NCI-H187 treated with DMSO at 0.1 percent for 48 hours (cell line): ENCODE data around the gene TTBK1.
"Not testable (repeated sequence)": the region's sequence is repeated elsewhere in the genome, so short reads cannot be mapped to it uniquely, and the experiment has no call there.

ENCODE experiments used
- DNase-seq: peaks from one replicate; lab custom pipeline; 2025; lab: John Stamatoyannopoulos, UW

TTBK1 gene

GRCh38 chr6:43287717-43288679, 44.7 kb downstream of the TTBK1 start:
- no peak for DNase-seq

DNA sequence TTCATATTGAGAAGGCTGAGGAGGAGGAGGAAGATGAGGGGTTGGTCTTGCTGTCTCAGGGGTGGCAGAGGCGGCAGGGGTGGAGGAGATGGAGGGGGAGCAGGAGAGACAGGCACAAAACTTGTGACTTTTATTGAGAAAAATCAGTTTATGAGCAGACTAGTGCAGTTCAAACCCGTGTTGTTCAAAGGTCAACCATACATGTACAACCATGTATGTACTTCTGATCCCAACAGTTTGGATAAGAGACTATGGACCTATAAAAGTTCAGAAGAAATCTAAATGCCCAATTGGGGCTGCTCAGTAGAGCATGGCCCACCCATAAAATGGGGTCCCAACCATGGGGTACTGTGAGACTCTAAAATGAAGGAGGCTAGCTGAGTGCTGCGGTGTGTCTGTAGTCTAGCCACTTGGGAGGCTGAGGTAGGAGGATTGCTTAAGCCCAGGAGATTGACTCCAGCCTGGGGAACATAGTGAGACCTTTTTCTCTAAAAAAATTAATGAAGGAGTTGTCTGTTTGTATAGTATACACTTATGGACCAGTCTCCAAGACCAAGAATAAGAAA, 47.1 kb downstream of the TTBK1 start:
- no peak for DNase-seq

- no peak for DNase-seq
Observed at GRCh38 chr6:43290905-43291355, 47.6 kb downstream of the TTBK1 start.

DNA sequence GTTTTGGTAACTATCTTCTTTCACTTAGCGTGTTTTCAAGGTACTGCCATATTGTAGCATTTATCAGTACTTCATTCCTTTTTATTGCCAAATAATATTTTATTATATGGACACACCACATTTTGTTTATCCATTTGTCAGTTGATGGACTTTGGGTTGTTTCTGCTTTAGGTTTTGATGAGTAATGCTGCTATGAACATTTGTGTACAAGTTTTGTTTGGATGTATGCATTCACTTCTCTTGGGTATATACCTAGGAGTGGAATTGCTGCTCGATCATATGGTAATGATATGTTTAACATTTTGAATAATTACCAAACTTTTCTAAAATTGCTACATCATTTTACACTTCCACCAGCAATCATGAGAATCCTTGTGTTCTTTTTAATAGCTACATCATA, 48.4 kb downstream of the TTBK1 start:
- no peak for DNase-seq

- DNase-seq = no peak
Observed at GRCh38 chr6:43292341-43292740, 49.1 kb downstream of the TTBK1 start.

- no peak for DNase-seq
Observed at GRCh38 chr6:43292763-43293318, 49.6 kb downstream of the TTBK1 start.

DNA sequence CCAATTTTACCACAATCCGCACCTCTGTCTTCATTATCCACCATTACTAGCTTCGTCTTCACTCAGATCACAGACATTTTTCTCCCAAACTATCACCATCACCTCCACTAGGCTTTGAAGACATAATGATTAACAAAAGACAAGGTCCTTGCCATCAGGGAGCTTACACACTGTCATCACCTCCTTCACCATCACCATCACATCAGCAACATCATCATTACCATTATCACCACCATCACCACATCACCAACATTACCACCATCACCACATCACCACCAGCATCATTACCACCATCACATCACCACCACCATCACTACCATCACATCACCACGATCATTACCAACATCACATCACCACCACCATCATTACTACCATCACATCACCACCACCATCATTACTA, 50.4 kb downstream of the TTBK1 start:
- no peak for DNase-seq

GRCh38 chr6:43294536-43294935, 51.3 kb downstream of the TTBK1 start:
- DNase-seq = no peak

- DNase-seq = no peak
Observed at GRCh38 chr6:43295456-43295855, 52.2 kb downstream of the TTBK1 start.

DNA sequence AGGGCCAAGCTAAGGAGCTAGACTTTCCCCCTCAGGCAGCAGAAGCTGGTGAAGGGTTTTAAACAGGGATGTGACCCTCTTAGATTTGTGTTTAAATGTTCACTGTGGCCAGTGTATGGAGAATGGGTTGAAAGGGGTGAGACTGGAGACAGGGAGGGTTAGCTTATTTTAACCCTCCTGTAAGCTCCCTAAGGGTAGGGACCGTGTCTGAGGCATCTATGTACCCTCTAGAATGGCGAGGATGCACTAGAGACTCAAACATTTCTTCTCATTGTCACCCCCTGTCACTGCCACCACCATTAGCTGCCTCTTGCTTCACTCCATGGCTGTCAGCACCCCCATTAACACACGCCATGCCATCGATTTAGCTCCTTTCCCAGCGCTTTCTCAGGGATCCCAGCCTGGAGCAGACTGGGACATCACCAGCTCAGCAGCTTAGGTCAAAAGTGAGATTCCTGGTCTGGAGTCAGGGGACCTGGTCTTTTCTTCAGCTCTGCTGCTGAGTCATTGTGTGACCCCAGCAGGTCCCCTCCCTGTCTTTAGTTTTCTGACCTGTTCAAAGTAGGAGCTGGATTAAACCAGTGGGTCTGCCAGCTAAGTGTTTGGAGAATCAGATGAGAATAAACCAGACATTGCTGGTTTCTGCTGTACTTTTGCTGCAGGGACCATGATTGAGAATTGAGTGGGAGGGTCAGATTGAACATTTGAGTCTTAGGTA, 53.7 kb downstream of the TTBK1 start:
- DNase-seq = no peak

GRCh38 chr6:43297644-43298564, 54.6 kb downstream of the TTBK1 start, which contains the start of gene SLC22A7:
Gene SLC22A7, plus strand, starts transcription at chr6:43298260. Its CDS starts 99 bp downstream, at chr6:43298359.
- DNase-seq = no peak

- DNase-seq = no peak
Observed at GRCh38 chr6:43298565-43299337, 55.5 kb downstream of the TTBK1 start.

DNA sequence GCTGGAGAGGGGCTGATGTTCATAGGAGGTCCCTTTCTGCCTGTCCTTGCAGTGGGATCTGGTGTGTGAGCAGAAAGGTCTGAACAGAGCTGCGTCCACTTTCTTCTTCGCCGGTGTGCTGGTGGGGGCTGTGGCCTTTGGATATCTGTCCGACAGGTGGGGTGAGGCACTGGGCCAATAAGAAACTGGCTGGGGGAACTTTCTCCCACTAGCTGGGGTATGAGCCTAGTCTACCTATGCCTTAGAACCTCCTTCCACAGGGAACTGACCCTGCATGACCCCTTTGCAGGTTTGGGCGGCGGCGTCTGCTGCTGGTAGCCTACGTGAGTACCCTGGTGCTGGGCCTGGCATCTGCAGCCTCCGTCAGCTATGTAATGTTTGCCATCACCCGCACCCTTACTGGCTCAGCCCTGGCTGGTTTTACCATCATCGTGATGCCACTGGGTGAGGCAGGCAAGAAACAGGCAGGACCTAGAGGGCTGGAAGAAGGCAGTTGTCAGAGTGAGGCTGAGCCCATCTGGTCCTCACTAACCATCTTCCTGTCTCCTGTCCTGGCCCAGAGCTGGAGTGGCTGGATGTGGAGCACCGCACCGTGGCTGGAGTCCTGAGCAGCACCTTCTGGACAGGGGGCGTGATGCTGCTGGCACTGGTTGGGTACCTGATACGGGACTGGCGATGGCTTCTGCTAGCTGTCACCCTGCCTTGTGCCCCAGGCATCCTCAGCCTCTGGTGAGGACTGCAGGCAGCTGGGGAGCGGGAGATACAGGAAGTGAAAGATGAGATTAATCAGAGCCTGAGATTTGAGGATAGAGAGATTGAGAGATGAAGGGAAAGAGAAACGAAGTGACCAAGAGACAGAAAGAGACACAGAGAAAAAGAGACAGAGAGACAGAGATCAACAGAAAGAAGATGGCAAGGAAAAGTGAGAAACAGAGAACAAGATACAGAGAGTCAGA, 56.3 kb downstream of the TTBK1 start:
- no peak for DNase-seq

DNA sequence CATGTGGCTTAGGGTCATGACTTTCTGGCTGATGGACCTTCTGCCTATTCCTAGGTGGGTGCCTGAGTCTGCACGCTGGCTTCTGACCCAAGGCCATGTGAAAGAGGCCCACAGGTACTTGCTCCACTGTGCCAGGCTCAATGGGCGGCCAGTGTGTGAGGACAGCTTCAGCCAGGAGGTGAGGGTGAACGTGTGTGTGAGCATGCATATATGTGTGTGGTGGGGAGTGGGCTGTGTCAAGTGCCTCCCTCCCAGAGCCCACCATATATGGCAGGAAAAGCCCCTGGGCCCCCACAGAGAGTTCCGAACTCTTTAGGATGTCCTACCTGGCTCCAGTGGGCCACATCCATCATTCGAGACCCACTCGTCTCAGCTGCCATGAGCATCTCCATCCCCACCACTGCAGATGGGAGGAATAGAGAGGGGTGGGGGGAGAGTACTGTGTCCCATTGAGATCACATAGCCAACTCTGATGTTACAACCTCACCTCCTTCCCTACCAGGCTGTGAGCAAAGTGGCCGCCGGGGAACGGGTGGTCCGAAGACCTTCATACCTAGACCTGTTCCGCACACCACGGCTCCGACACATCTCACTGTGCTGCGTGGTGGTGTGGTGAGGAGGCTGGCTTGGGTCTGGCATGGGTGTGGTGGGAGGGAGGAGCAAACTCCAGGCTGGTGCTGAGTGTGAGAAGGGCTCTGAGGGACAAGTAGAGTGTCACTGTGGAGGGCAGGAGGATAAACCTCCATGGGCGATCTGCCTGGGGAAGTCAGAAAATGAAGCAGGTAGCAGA, 58.0 kb downstream of the TTBK1 start:
- no peak for DNase-seq

DNA sequence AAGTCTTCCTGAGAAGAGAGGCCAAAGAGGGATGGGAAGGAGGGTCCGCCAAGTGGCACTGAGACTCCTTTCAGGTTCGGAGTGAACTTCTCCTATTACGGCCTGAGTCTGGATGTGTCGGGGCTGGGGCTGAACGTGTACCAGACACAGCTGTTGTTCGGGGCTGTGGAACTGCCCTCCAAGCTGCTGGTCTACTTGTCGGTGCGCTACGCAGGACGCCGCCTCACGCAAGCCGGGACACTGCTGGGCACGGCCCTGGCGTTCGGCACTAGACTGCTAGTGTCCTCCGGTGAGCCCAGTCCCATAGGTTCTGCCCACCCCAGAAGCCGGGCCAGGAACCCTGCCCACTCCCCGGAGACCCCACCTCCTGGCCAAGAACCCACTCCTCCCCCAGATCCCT, 58.8 kb downstream of the TTBK1 start:
- no peak for DNase-seq

DNA sequence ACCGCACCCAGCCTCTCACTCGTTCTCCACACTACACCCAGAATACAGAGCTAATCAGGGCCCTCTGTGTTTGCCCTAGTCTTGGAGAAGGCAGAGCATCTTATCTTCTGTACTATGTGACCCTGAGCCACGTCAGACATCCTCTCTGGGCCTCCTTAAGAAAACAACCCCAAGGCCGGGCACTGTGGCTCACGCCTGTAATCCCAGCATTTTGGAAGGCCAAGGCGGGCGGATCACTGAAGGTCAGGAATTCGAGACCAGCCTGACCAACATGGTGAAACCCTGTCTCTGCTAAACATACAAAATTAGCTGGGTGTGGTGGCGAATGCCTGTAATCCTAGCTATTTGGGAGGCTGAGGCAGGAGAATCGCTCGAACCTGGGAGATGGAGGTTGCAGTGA, 59.7 kb downstream of the TTBK1 start:
- DNase-seq = not testable (repeated sequence)

GRCh38 chr6:43303751-43304331, 60.6 kb downstream of the TTBK1 start:
- no peak for DNase-seq

- no peak for DNase-seq
Observed at GRCh38 chr6:43304361-43304760, 61.1 kb downstream of the TTBK1 start.
